OCI-LY7 (cell line): ENCODE measurements around the gene RAB3IL1.

Experiments used
- EZH2phosphoT487 ChIP-seq: fragments of 200-600 bp; sonication (generic); IDR thresholded peaks from 2 replicates; pipeline ENCODE4 v1.6.1; 2018; ENCODE audit warnings: low read depth, borderline replicate concordance, mild to moderate bottlenecking, mixed run types, antibody characterized with exemption, low read length, moderate library complexity, mixed read lengths
- TF ChIP-seq, protein P1 (sequence below): fragments of 200-600 bp; sonication (generic); conservative IDR thresholded peaks from 2 replicates; pipeline ENCODE4 v1.5.1; 2014; ENCODE audit warnings: mild to moderate bottlenecking, antibody characterized with exemption, low read length, moderate library complexity, mixed read lengths

DNA sequence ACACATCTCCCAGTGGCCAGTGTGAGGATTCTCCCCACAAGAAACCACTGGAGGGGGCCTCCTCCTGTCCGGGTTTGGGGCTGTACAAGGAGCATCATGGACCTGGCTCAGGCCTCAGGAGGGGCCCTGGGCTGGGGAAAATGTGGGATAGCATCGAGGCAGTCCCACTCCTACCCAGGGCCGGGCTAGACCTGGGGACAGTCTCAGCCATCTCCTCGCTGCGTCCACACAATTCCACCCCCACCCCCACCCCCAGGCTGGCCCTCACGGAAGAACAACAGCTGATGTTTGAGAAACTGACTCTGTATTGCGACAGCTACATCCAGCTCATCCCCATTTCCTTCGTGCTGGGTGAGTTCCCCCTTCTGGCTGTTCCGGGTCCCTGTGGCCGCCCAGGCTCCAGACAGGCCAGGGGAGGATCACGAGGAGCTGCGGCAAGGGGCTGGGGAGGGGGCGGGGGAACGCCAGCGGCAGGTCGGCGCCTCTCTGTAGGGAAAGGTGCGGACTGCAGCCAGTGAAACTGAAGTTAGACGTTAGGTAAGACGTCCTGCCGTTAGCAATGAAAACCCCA, 37.6 kb upstream of the RAB3IL1 start:
- TF ChIP-seq, protein P1, sequence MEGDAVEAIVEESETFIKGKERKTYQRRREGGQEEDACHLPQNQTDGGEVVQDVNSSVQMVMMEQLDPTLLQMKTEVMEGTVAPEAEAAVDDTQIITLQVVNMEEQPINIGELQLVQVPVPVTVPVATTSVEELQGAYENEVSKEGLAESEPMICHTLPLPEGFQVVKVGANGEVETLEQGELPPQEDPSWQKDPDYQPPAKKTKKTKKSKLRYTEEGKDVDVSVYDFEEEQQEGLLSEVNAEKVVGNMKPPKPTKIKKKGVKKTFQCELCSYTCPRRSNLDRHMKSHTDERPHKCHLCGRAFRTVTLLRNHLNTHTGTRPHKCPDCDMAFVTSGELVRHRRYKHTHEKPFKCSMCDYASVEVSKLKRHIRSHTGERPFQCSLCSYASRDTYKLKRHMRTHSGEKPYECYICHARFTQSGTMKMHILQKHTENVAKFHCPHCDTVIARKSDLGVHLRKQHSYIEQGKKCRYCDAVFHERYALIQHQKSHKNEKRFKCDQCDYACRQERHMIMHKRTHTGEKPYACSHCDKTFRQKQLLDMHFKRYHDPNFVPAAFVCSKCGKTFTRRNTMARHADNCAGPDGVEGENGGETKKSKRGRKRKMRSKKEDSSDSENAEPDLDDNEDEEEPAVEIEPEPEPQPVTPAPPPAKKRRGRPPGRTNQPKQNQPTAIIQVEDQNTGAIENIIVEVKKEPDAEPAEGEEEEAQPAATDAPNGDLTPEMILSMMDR, result no peak
- no peak for TF ChIP-seq EZH2phosphoT487
